Gastroesophageal sphincter (tissue), 4 donors: ENCODE results near the gene CFAP61. TPM values are rescaled to one million over a fixed set of nuclear protein-coding genes. Genes with fewer than 3 reads are reported as not detected.

Experiments
- ATAC-seq: fragments of 150-250 bp; one replicate; pipeline ENCODE4 v1.9.1; 2016; ENCODE audit warnings: mild to moderate bottlenecking, moderate library complexity
- H3K27ac ChIP-seq, 4 donors: fragments of 200-600 bp; sonication (generic) in 3 of 4; 1 replicate in 3 of 4; 2 replicates in 1 of 4; pipeline ENCODE4 v1.5.1; 2016 to 2019
- H3K27me3 ChIP-seq: fragments of 200-600 bp; sonication (generic); one replicate; pipeline ENCODE4 v1.5.1; 2019
- H3K36me3 ChIP-seq, 2 donors: fragments of 200-600 bp; sonication (generic); one replicate each; pipeline ENCODE4 v1.5.1; 2019; ENCODE audit warnings: control low read depth in 1 of 2
- H3K4me1 ChIP-seq, 3 donors: fragments of 200-600 bp; sonication (generic); 1 replicate in 2 of 3; 2 replicates in 1 of 3; pipeline ENCODE4 v1.5.1; 2016 to 2019; ENCODE audit warnings: control low read depth in 2 of 3
- H3K4me3 ChIP-seq, 2 donors: fragments of 200-600 bp; sonication (generic); one replicate each; pipeline ENCODE4 v1.5.1; 2019; ENCODE audit warnings: mild to moderate bottlenecking in 1 of 2, moderate library complexity in 1 of 2
- H3K9me3 ChIP-seq, 3 donors: fragments of 200-600 bp; sonication (generic); one replicate each; pipeline ENCODE4 v1.5.1; 2017 to 2019; ENCODE audit warnings: control low read depth in 2 of 3
- EP300 ChIP-seq: sonication (generic); formaldehyde crosslinking; IDR thresholded peaks from one replicate; pipeline ENCODE4 v1.6.1; 2017; ENCODE audit warnings: antibody characterized with exemption, mild to moderate bottlenecking
- POLR2A ChIP-seq, 2 donors: fragments of 450-650 bp; IDR thresholded peaks; one replicate each; pipeline ENCODE4 v1.6.1; 2017; ENCODE audit warnings: antibody characterized with exemption in 2 of 2, mild to moderate bottlenecking in 2 of 2, moderate library complexity in 1 of 2
- POLR2AphosphoS5 ChIP-seq: sonication (generic); formaldehyde crosslinking; IDR thresholded peaks from one replicate; pipeline ENCODE4 v1.6.1; 2017; ENCODE audit warnings: antibody characterized with exemption
- WGBS, 2 donors: methylation state at CpG; one replicate each; pipeline ENCODE4 v1.1.5; 2018; ENCODE audit warnings: low coverage in 1 of 2; 5-methylcytosine and 5-hydroxymethylcytosine counted together
- total RNA-seq, 4 donors: library from RNA; depleted of rRNA; stranded (reverse); fragments of >200 nt; gene quantifications; one replicate each; pipeline ENCODE4 v1.1.0, GENCODE V29; 2016
- TF ChIP-seq, protein P1 (sequence below), 4 experiments: fragments of 200-600 bp in 2 of 4; fragments of 450-650 bp in 2 of 4; sonication (generic) in 1 of 4; IDR thresholded peaks; one replicate each; pipeline ENCODE4 v1.5.1; 2017 to 2019; ENCODE audit warnings: antibody characterized with exemption in 4 of 4, mild to moderate bottlenecking in 2 of 4, moderate library complexity in 2 of 4

The CFAP61 gene
- total RNA-seq, 4 donors from 2014 or later, result 0.27 to 0.54 (median 0.30) TPM; not detected in 1

DNA sequence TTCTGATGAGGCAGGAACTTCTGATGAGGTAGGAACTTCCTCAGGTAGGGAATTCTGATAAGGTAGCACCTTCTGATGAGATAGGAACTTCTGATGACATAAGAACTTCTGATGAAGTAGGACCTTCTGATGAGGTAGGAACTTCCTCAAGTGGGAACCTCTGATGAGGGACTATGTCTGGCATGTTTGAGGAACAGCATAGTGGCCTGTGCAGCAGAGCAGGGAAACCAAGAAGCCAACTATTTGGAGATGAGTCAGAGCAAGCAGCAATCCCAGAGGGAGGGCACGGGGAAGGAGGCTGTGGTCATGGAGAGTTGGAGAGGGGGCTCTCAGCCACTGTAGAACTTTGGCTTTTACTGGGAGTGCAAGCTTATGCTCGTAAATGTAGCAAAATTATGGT, 132.4 kb downstream of the CFAP61 start:
- WGBS, 2 donors, result 66 to 80% methylated on average over 2 of the region's 2 CpGs
- H3K27ac ChIP-seq, result no peak overlapping the region
- peaks cover 0 to 9% (median 0%) of the 10 kb centered on the region in 3 donors for H3K9me3 ChIP-seq
- H3K27me3 ChIP-seq, result no peaks in the 10 kb centered on the region
- TF ChIP-seq POLR2A (IDR thresholded peaks at IDR 0.05) (no peak), POLR2AphosphoS5 (no peak), EP300 (no peak)
- TF ChIP-seq, protein P1, sequence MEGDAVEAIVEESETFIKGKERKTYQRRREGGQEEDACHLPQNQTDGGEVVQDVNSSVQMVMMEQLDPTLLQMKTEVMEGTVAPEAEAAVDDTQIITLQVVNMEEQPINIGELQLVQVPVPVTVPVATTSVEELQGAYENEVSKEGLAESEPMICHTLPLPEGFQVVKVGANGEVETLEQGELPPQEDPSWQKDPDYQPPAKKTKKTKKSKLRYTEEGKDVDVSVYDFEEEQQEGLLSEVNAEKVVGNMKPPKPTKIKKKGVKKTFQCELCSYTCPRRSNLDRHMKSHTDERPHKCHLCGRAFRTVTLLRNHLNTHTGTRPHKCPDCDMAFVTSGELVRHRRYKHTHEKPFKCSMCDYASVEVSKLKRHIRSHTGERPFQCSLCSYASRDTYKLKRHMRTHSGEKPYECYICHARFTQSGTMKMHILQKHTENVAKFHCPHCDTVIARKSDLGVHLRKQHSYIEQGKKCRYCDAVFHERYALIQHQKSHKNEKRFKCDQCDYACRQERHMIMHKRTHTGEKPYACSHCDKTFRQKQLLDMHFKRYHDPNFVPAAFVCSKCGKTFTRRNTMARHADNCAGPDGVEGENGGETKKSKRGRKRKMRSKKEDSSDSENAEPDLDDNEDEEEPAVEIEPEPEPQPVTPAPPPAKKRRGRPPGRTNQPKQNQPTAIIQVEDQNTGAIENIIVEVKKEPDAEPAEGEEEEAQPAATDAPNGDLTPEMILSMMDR (IDR thresholded peaks at IDR 0.05), result no peak
- no peaks in the 10 kb centered on the region for H3K4me1 ChIP-seq
- ATAC-seq, result no peak
- no peak overlapping the region for H3K4me3 ChIP-seq
- no peaks in the 10 kb centered on the region for H3K36me3 ChIP-seq

DNA sequence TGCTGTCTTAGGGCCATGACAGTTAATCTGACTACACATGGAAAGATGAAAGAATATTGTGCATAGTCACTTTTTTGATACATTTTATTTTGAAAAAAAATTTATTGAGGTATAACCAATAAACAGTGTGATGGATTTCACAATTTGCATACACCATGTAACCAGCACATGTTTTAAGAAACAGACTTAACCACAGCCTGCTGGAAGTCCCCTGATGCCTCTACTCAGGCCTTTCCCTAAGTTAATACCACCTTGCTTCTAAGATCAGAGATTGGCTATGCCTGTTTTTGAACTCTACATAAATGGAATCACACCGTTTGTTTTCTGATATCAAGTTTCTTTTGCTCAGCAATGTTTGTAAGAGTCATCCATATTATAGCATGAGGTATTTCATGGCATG, 136.3 kb downstream of the CFAP61 start:
- no peaks in the 10 kb centered on the region for H3K36me3 ChIP-seq
- no peak overlapping the region for H3K27ac ChIP-seq
- 65 to 73% methylated on average over 1 of the region's 1 CpG for WGBS, 2 donors
- no peaks in the 10 kb centered on the region for H3K27me3 ChIP-seq
- TF ChIP-seq POLR2AphosphoS5, result no peak
- TF ChIP-seq, protein P1 (IDR thresholded peaks at IDR 0.05), result no peak
- TF ChIP-seq POLR2A (IDR thresholded peaks at IDR 0.05), result no peak
- TF ChIP-seq EP300, result no peak
- ATAC-seq, result no peak
- no peak overlapping the region for H3K4me3 ChIP-seq
- H3K4me1 ChIP-seq, result no peaks in the 10 kb centered on the region
- H3K9me3 ChIP-seq, result no peaks in the 10 kb centered on the region

DNA sequence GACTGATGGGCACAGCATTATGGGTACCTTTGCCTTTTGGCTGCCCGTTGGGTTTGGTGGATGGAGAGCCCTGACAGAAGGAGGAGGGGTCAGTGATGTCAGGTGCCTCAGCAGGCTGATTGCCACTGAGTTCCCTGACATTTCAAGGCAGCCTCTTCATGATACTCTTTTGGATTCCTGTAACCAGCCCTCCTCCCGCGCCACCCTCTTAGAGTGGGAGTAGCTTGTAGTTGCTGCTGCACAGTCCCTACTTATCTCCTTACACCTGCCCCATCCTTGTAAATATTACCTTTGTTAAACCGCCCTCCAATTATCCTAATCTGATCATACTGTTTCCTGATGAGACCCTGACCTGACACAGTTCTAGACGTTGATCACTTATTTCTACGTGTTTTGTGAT, 140.0 kb downstream of the CFAP61 start:
- no peak for TF ChIP-seq EP300
- TF ChIP-seq POLR2AphosphoS5, result no peak
- TF ChIP-seq, protein P1 (IDR thresholded peaks at IDR 0.05), result no peak
- no peak for TF ChIP-seq POLR2A (IDR thresholded peaks at IDR 0.05)
- H3K27me3 ChIP-seq, result no peaks in the 10 kb centered on the region
- ATAC-seq, result no peak
- no peaks in the 10 kb centered on the region for H3K36me3 ChIP-seq
- H3K4me1 ChIP-seq, result no peaks in the 10 kb centered on the region
- no peaks in the 10 kb centered on the region for H3K9me3 ChIP-seq
- H3K27ac ChIP-seq, result no peak overlapping the region
- 74 to 79% methylated on average over 5 to 6 of the region's 6 CpGs for WGBS, 2 donors
- H3K4me3 ChIP-seq, result no peak overlapping the region

DNA sequence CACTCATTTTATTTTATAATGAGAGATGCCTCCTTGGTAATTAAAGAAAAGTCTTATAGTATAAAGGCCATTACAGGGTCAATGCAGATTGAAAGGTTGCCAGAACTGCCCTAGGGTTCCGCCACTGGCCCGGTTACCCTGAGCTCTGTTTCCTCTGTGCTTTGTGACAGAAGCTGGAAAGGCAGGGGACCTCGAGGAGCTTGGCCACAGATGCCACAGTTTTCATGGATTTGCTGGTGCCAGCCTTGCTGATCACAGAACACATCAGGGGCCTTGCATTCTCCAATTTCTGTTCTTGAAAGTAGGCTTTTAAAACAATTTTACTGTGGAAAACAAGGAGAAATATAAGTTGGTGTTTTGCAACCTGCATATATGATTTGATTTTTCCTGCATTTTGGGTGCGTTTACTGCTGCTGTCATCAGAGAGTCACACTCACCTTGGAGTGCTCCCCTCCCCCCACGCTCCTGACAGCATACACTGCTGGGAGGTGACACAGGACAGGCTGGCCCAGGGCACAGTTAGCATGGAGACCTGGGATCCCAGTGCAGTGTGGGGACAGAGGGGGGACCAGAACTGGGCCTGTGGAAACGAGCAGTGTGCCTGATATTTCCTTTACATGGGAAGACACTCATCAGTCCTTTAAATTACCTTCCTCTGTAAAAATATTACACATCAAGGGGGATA, 142.8 kb downstream of the CFAP61 start:
- WGBS, 2 donors, result 17 to 64% methylated on average over 1 to 4 of the region's 6 CpGs
- Histone ChIP-seq H3K4me1 (no peaks in the 10 kb centered on the region), H3K27me3 (peaks cover 7% of the 10 kb centered on the region), H3K4me3 (no peak overlapping the region), H3K27ac (no peak overlapping the region), H3K36me3 (no peaks in the 10 kb centered on the region), H3K9me3 (no peaks in the 10 kb centered on the region)
- ATAC-seq, result no peak
- TF ChIP-seq, protein P1 (IDR thresholded peaks at IDR 0.05), result no peak
- TF ChIP-seq POLR2A (IDR thresholded peaks at IDR 0.05) (no peak), EP300 (no peak), POLR2AphosphoS5 (no peak)

DNA sequence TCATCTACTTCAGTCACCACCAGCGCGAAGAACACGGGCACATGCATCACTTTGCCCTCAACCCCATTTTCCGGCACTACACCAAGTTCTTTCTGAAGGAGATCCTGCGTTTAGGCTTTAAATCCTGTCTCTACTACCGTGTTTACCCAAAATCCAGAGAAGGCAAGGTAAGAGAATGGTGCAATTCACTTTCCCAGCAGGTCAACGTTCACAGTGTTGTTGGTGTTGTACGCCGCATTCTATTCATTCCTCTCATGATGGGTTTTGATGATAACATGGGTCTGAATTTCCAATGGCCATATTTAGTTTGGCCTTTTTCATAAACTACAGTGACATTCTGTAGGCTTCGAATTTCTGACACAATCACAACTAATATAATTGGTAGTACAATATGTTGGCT, 144.3 kb downstream of the CFAP61 start:
- H3K36me3 ChIP-seq, result no peaks in the 10 kb centered on the region
- no peak for ATAC-seq
- H3K27me3 ChIP-seq, result peaks cover 17% of the 10 kb centered on the region
- H3K4me1 ChIP-seq, result no peaks in the 10 kb centered on the region
- H3K4me3 ChIP-seq, result no peak overlapping the region
- WGBS, 2 donors, result 84 to 92% methylated on average over 10 of the region's 10 CpGs
- H3K27ac ChIP-seq, result no peak overlapping the region
- TF ChIP-seq POLR2AphosphoS5 (no peak), EP300 (no peak), POLR2A (IDR thresholded peaks at IDR 0.05) (no peak)
- TF ChIP-seq, protein P1 (IDR thresholded peaks at IDR 0.05), result no peak
- no peaks in the 10 kb centered on the region for H3K9me3 ChIP-seq
